Body of pancreas (tissue), 4 donors: Measurements from ENCODE around the gene EFHB. TPM values are rescaled to one million over a fixed set of nuclear protein-coding genes. Genes with fewer than 3 reads are reported as not detected.

ENCODE experiments used
- ATAC-seq: fragments of 150-250 bp; one replicate; pipeline ENCODE4 v1.9.1; 2016
- DNase-seq, 4 donors: peaks; one replicate each; pipeline ENCODE4 v3.0.0-alpha.2; 2019
- H3K27ac ChIP-seq, 4 donors: fragments of 200-600 bp; sonication (generic); 1 replicate in 3 of 4; 2 replicates in 1 of 4; pipeline versions ENCODE4 v1.5.1 to v1.6.1; 2016 to 2019; ENCODE audit warnings: mild to moderate bottlenecking in 1 of 4, mixed read lengths in 1 of 4, moderate library complexity in 1 of 4
- H3K27me3 ChIP-seq, 2 donors: fragments of 200-600 bp; sonication (generic); one replicate each; pipeline ENCODE4 v1.6.0; 2016; ENCODE audit warnings: mild to moderate bottlenecking in 1 of 2
- H3K36me3 ChIP-seq, 2 donors: fragments of 200-600 bp; sonication (generic); replicated peaks in 1 of 2; 2 replicates each; pipeline ENCODE4 v1.5.1; 2016; ENCODE audit warnings: low read depth in 2 of 2; ENCODE audit not compliant: insufficient read depth in 1 of 2
- H3K4me1 ChIP-seq: fragments of 200-600 bp; sonication (generic); one replicate; pipeline ENCODE4 v1.6.0; 2016
- H3K4me3 ChIP-seq, 2 donors: fragments of 200-600 bp; sonication (generic); 1 replicate in 1 of 2; 2 replicates in 1 of 2; pipeline ENCODE4 v1.5.1; 2016 to 2019
- H3K9me3 ChIP-seq, 3 donors: fragments of 200-600 bp; sonication (generic); 1 replicate in 2 of 3; 2 replicates in 1 of 3; pipeline ENCODE4 v1.5.1; 2016
- POLR2A ChIP-seq, 3 donors: fragments of 450-650 bp; IDR thresholded peaks; one replicate each; pipeline ENCODE4 v1.6.1; 2016; ENCODE audit warnings: antibody characterized with exemption in 3 of 3, mild to moderate bottlenecking in 2 of 3
- WGBS, 2 donors: methylation state at CpG; one replicate each; pipeline ENCODE4 v1.1.5; 2017; 5-methylcytosine and 5-hydroxymethylcytosine counted together
- intact Hi-C: fragments of 100-400 bp; cut with DNase I; formaldehyde crosslinking; loops from one replicate; pipeline ENCODE4 v1.15.1; 2023
- total RNA-seq, 2 donors: library from RNA; depleted of rRNA; stranded (reverse); fragments of >200 nt; gene quantifications; one replicate each; pipeline ENCODE4 v1.1.0, GENCODE V29; 2016
- TF ChIP-seq, protein P1 (sequence below), 7 experiments: fragments of 450-650 bp in 4 of 7; fragments of 200-600 bp in 3 of 7; sonication (generic) in 3 of 7; IDR thresholded peaks; one replicate each; pipeline ENCODE4 v1.5.1; 2016 to 2019; ENCODE audit warnings: antibody characterized with exemption in 7 of 7

EFHB gene
- total RNA-seq, 2 donors from 2014 or later = 1.3 TPM; not detected in 1

DNA sequence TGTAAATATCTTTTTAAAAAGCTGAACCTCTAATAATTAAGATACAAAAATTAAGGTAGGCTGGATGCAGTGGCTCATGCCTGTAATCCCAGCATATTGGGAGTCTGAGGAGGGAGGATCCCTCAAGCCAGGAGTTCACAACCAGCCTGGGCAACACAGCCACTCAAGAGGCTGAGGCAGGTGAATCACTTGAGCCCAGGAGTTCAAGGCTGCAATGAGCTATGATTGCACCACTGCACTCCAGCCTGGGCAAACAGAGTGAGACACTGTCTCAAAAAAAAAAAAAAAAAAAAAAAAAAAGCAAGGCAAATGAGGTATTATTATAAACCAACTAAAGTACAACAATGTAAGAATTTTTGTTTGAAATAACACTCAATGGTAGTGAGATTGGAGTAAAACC is 47.6 kb downstream of the EFHB start:
- Histone ChIP-seq H3K9me3 (no peaks in the 10 kb centered on the region), H3K27me3 (no peaks in the 10 kb centered on the region), H3K4me3 (no peak overlapping the region), H3K36me3 (no peaks in the 10 kb centered on the region), H3K27ac (no peak overlapping the region), H3K4me1 (peaks cover 9% of the 10 kb centered on the region)
- intact Hi-C loops = no loop called here
- ATAC-seq (no peak), DNase-seq (no peak)
- no peak for TF ChIP-seq POLR2A (IDR thresholded peaks at IDR 0.05)
- TF ChIP-seq, protein P1, sequence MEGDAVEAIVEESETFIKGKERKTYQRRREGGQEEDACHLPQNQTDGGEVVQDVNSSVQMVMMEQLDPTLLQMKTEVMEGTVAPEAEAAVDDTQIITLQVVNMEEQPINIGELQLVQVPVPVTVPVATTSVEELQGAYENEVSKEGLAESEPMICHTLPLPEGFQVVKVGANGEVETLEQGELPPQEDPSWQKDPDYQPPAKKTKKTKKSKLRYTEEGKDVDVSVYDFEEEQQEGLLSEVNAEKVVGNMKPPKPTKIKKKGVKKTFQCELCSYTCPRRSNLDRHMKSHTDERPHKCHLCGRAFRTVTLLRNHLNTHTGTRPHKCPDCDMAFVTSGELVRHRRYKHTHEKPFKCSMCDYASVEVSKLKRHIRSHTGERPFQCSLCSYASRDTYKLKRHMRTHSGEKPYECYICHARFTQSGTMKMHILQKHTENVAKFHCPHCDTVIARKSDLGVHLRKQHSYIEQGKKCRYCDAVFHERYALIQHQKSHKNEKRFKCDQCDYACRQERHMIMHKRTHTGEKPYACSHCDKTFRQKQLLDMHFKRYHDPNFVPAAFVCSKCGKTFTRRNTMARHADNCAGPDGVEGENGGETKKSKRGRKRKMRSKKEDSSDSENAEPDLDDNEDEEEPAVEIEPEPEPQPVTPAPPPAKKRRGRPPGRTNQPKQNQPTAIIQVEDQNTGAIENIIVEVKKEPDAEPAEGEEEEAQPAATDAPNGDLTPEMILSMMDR (IDR thresholded peaks at IDR 0.05) = no peak

DNA sequence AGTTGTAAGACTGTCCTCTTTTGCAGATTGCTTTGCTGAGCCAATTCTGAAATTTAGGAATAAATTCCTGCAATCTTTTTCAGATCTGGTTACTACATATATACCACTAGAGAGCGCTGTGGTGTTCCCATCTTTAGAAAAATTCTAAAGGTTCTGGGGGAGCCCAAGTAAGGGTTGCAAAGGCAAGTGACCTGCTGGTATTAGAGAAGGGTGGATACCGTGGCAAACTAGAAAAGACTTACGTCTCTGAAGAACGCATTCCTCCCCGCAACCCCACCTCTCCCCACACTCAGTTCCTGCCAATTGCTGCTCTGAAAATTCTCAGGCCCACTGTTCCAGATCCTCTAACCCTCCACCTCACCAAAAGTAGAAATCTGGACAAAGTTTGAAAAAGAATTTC is 48.5 kb downstream of the EFHB start:
- DNase-seq (no peak), ATAC-seq (no peak)
- Histone ChIP-seq H3K27ac (no peak overlapping the region), H3K4me1 (peaks cover 9% of the 10 kb centered on the region), H3K4me3 (no peak overlapping the region), H3K36me3 (no peaks in the 10 kb centered on the region), H3K27me3 (no peaks in the 10 kb centered on the region), H3K9me3 (no peaks in the 10 kb centered on the region)
- TF ChIP-seq, protein P1 (IDR thresholded peaks at IDR 0.05) = peak; percentile 18 to 56 (median 47)
- no peak for TF ChIP-seq POLR2A (IDR thresholded peaks at IDR 0.05)
- WGBS, 2 donors = 33 to 35% methylated on average over 5 of the region's 5 CpGs
- intact Hi-C loops = no loop called here

DNA sequence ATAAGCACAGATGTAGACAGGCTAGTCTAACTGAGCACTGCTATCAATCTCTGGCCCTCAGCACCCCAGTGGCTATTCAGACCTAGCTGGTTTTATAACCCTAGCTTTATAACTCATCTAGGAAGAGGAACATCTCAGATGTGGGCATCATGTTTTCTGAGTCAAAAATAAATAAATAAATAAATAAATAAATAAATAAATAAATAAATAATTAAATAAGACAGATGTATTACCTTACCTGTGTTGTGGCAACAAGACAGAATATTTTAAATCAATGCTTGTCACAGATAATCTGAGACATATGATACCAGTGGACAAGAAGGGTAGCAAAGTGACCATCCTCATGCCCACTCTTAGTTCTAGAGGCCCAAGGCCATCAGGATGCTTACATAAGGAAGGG is 52.2 kb downstream of the EFHB start:
- intact Hi-C loops = no loop called here
- TF ChIP-seq POLR2A (IDR thresholded peaks at IDR 0.05) = no peak
- TF ChIP-seq, protein P1 (IDR thresholded peaks at IDR 0.05) = no peak
- DNase-seq (no peak), ATAC-seq (no peak)
- no peak overlapping the region for H3K4me3 ChIP-seq
- no peaks in the 10 kb centered on the region for H3K4me1 ChIP-seq
- no peaks in the 10 kb centered on the region for H3K9me3 ChIP-seq
- no peak overlapping the region for H3K27ac ChIP-seq
- no peaks in the 10 kb centered on the region for H3K36me3 ChIP-seq
- H3K27me3 ChIP-seq = no peaks in the 10 kb centered on the region

DNA sequence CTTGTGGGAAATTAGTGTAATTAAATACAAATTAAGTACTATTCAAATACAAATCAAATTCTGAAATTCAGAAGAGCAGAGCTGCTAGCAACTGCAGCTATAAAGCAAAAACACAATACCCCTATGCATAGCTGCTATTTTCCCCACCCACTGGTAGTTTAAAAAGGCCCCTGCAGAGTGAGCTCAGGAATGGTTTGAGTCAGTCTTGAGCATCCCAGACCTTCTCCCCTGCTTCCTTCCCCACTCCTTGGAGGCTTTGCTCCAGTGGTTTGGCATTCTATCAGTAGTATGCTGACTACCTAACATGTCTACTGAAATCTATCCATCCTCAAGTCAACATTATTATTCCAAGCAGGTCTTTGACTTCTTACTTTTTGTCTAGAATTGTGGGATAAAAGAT is 53.0 kb downstream of the EFHB start:
- no peak for TF ChIP-seq POLR2A (IDR thresholded peaks at IDR 0.05)
- TF ChIP-seq, protein P1 (IDR thresholded peaks at IDR 0.05) = no peak
- H3K4me3 ChIP-seq = no peak overlapping the region

DNA sequence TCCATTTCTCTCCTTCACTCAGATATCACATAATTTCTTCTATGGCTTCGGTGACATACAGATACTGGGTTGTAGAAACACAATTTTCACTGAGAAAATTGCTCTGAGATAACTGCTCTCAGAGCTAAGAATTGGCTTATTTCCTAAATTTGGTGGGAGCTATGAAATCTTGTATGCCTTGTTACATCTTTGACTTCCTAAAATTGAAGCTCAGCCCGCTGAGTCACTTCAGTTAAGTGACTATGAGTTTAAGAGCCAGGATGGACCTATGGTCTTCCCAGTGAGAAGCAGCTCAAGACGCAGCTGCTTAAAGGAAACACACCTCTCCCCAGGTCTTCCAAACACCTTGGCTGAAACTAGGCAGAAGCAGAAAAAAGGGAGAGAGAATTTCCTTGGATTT is 56.4 kb downstream of the EFHB start:
- Histone ChIP-seq H3K36me3 (no peaks in the 10 kb centered on the region), H3K9me3 (no peaks in the 10 kb centered on the region), H3K4me1 (no peaks in the 10 kb centered on the region), H3K27me3 (no peaks in the 10 kb centered on the region), H3K4me3 (no peak overlapping the region), H3K27ac (no peak overlapping the region)
- DNase-seq (no peak), ATAC-seq (no peak)
- WGBS, 2 donors = 75 to 82% methylated on average over 3 of the region's 3 CpGs
- TF ChIP-seq, protein P1 (IDR thresholded peaks at IDR 0.05) = no peak
- no peak for TF ChIP-seq POLR2A (IDR thresholded peaks at IDR 0.05)
- intact Hi-C loops = no loop called here

More for the DNA sequence above, 53.0 kb downstream of the EFHB start:
- Histone ChIP-seq H3K9me3 (no peaks in the 10 kb centered on the region), H3K4me1 (no peaks in the 10 kb centered on the region), H3K36me3 (no peaks in the 10 kb centered on the region), H3K27me3 (no peaks in the 10 kb centered on the region), H3K27ac (no peak overlapping the region)
- DNase-seq = no peak
- no peak for ATAC-seq
- intact Hi-C loops = no loop called here
